SU-DHL-6 (cell line): ENCODE measurements around the gene SLC37A3.

Experiments used
- H2AFZ ChIP-seq: fragments of 200-600 bp; sonication (generic); 2 replicates; pipeline ENCODE4 v1.6.1; 2014; ENCODE audit warnings: low read depth, mild to moderate bottlenecking, moderate library complexity, mixed read lengths, antibody characterized with exemption, low read length; ENCODE audit not compliant: severe bottlenecking
- H3F3A ChIP-seq: fragments of 200-600 bp; shearing (Covaris generic); 2 replicates; pipeline ENCODE4 v1.6.0; 2016; ENCODE audit warnings: antibody characterized with exemption, mild to moderate bottlenecking; ENCODE audit not compliant: insufficient read depth
- H3K27ac ChIP-seq: fragments of 200-600 bp; sonication (generic); 2 replicates; pipeline ENCODE4 v1.5.1; 2016; ENCODE audit warnings: low read depth, mild to moderate bottlenecking, low read length, moderate library complexity, mixed read lengths
- H3K27me3 ChIP-seq: fragments of 200-600 bp; sonication (generic), shearing (Covaris generic); 2 replicates; pipeline ENCODE4 v1.6.0; 2014; ENCODE audit warnings: mild to moderate bottlenecking, low read length
- H3K36me3 ChIP-seq: fragments of 200-600 bp; sonication (generic); 2 replicates; pipeline ENCODE4 v1.6.1; 2014; ENCODE audit warnings: mild to moderate bottlenecking, low read length, mixed read lengths
- H3K4me2 ChIP-seq: fragments of 300-600, 200-600 bp; shearing (Covaris generic), sonication (generic); 2 replicates; pipeline ENCODE4 v1.6.0; 2014; ENCODE audit warnings: low read length, low read depth, mild to moderate bottlenecking; ENCODE audit not compliant: poor library complexity, severe bottlenecking
- H3K4me3 ChIP-seq: fragments of 200-600 bp; sonication (generic); 2 replicates; pipeline ENCODE4 v1.5.1; 2014; ENCODE audit warnings: antibody characterized with exemption, low read length, mild to moderate bottlenecking, mixed read lengths; ENCODE audit not compliant: insufficient read depth, poor library complexity, severe bottlenecking
- H3K79me2 ChIP-seq: fragments of 200-600 bp; sonication (generic); 2 replicates; pipeline ENCODE4 v1.6.1; 2014; ENCODE audit warnings: mild to moderate bottlenecking, low read length, moderate library complexity; ENCODE audit not compliant: insufficient read depth
- H3K9ac ChIP-seq: fragments of 200-600 bp; sonication (generic); 2 replicates; pipeline ENCODE4 v1.7.0; 2014; ENCODE audit warnings: mild to moderate bottlenecking, low read length
- H3K9me2 ChIP-seq: fragments of 200-600 bp; sonication (generic); replicated peaks from 2 replicates; pipeline ENCODE4 v1.6.1; 2014; ENCODE audit warnings: low read length; ENCODE audit not compliant: insufficient read depth
- H3K9me3 ChIP-seq: fragments of 200-600 bp; sonication (generic); 2 replicates; pipeline ENCODE4 v1.6.1; 2014; ENCODE audit warnings: low read length, mixed read lengths; ENCODE audit not compliant: insufficient read depth
- H4K20me1 ChIP-seq: fragments of 200-600 bp; sonication (generic); 2 replicates; pipeline ENCODE4 v1.6.1; 2014; ENCODE audit warnings: low read depth, mild to moderate bottlenecking, antibody characterized with exemption, low read length, moderate library complexity, mixed read lengths
- CTCF ChIP-seq: fragments of 200-600 bp; sonication (generic); IDR thresholded peaks from one replicate; pipeline ENCODE4 v1.5.1; 2017; ENCODE audit warnings: antibody characterized with exemption, mild to moderate bottlenecking, low read length, moderate library complexity; ENCODE audit not compliant: insufficient read depth, poor library complexity, severe bottlenecking
- EZH2phosphoT487 ChIP-seq: fragments of 200-600 bp; sonication (generic), shearing (Covaris generic); conservative IDR thresholded peaks from 2 replicates; pipeline ENCODE4 v1.6.1; 2018; ENCODE audit warnings: mild to moderate bottlenecking, antibody characterized with exemption, low read length, moderate library complexity, mixed read lengths

SLC37A3 gene

DNA sequence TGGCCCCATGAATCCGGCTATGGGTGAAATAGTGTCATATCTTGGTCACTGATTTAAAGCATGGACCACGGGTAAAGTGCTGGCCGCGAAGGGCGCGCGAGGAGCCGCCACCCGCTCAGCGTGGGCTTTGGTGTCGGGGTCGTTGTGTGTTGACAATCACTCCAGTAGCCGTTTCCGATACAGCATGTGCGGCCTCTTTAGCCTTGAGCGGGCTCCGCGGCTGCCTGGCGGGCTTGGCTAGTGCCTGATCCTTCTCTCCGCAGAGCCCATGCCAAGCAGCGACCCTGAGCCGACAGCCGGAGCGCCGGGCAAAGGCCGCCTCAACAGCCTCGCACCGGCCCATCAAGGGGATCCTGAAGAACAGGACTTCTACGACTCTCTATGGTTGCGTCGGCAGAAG lies 105.9 kb downstream of the SLC37A3 start:
- Histone ChIP-seq H3F3A (no peaks in the 10 kb centered on the region), H3K36me3 (no peaks in the 10 kb centered on the region), H3K27me3 (no peaks in the 10 kb centered on the region), H3K9me2 (no peaks in the 10 kb centered on the region), H3K4me2 (no peak overlapping the region), H4K20me1 (no peaks in the 10 kb centered on the region), H3K9me3 (no peaks in the 10 kb centered on the region), H3K9ac (no peak overlapping the region), H3K27ac (no peak overlapping the region), H2AFZ (no peak overlapping the region), H3K79me2 (no peaks in the 10 kb centered on the region), H3K4me3 (no peak overlapping the region)
- TF ChIP-seq EZH2phosphoT487 (no peak), CTCF (no peak)

DNA sequence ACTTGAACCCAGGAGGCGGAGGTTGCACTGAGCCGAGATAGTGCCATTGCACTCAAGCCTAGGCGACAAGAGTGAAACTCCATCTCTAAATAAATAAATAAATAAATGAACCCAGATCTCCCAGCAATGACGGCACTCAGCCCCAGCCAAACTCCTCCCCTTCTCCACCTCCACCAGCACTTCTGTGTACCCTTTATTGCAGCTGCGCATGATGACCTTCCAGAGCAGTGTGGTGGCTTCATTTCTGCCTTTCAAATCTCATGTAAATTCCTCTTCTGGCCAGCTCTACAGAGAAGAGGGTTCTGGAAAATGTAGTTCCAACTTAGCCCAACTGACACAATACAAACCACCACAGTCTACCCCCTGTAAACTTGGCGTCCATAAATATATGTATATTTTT lies 108.5 kb downstream of the SLC37A3 start:
- Histone ChIP-seq H4K20me1 (no peaks in the 10 kb centered on the region), H3K4me3 (no peak overlapping the region), H3K9me2 (no peaks in the 10 kb centered on the region), H3F3A (no peaks in the 10 kb centered on the region), H3K79me2 (no peaks in the 10 kb centered on the region), H3K27me3 (no peaks in the 10 kb centered on the region), H3K4me2 (no peak overlapping the region), H2AFZ (no peak overlapping the region), H3K36me3 (no peaks in the 10 kb centered on the region), H3K9ac (no peak overlapping the region), H3K27ac (no peak overlapping the region), H3K9me3 (no peaks in the 10 kb centered on the region)
- no peak for TF ChIP-seq CTCF
- TF ChIP-seq EZH2phosphoT487 = no peak

DNA sequence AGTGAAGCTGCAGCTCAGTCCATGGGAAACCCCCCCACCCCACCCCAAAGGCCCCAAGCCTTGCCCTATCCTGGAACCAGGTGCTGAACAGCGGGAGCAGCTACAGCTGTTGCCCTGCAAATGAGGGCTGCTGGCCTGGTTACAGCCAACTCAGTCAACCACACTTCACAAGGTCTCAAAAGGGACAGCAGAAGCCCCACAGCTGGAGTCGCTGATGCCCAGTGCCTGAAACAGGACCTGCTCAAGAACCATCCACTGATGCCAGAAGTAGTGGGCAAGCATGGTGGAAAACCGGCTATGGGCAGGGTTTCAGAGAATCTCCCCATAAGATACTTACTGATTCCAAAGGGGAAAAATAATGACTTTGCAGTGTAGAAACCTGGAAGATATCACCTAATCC lies 110.3 kb downstream of the SLC37A3 start:
- Histone ChIP-seq H3K9me3 (no peaks in the 10 kb centered on the region), H3K79me2 (no peaks in the 10 kb centered on the region), H3K27me3 (no peaks in the 10 kb centered on the region), H3K4me2 (no peak overlapping the region), H3K4me3 (no peak overlapping the region), H3F3A (no peaks in the 10 kb centered on the region), H3K9ac (no peak overlapping the region), H3K36me3 (no peaks in the 10 kb centered on the region), H3K27ac (no peak overlapping the region), H2AFZ (no peak overlapping the region), H4K20me1 (no peaks in the 10 kb centered on the region), H3K9me2 (no peaks in the 10 kb centered on the region)
- no peak for TF ChIP-seq CTCF
- no peak for TF ChIP-seq EZH2phosphoT487

- Histone ChIP-seq H3K79me2 (no peaks in the 10 kb centered on the region), H3K9ac (no peak overlapping the region), H3K27ac (no peak overlapping the region), H3F3A (no peaks in the 10 kb centered on the region), H3K9me2 (no peaks in the 10 kb centered on the region; the same call in 1 of the 2 replicates), H4K20me1 (no peaks in the 10 kb centered on the region), H3K9me3 (no peaks in the 10 kb centered on the region), H3K36me3 (no peaks in the 10 kb centered on the region), H3K4me3 (no peak overlapping the region), H3K4me2 (no peak overlapping the region), H2AFZ (no peak overlapping the region), H3K27me3 (no peaks in the 10 kb centered on the region; the same call in 1 of the 2 replicates)
- TF ChIP-seq EZH2phosphoT487 (no peak), CTCF (no peak)
These were observed 112.4 kb downstream of the SLC37A3 start for GRCh38 chr7:140285938-140286337.
